Measurements from ENCODE around the gene RBM43. TPM values are rescaled to one million over a fixed set of nuclear protein-coding genes. Genes with fewer than 3 reads are reported as not detected.

RBM43 gene
- total and polyA plus RNA-seq, 2 donors (not counting 1 experiment from before 2014, with no cell fraction given): 12.4 to 13.8 TPM

GRCh38 chr2:151289972-151290866 is 28.6 kb upstream of the RBM43 start:
- Histone ChIP-seq H3K4me3 (replicated peaks in 1 of 4; ENCODE audit: control extremely low read depth in 1 of 4, insufficient read depth in 1 of 4, low read depth in 3 of 4, low read length in 4 of 4) (peak overlapping the region; percentile 67 to 83 (median 77)), H3K79me2 (ENCODE audit: control insufficient read depth, insufficient read depth, low read length) (peaks cover 7% of the 10 kb centered on the region), H3K4me2 (ENCODE audit: extremely low read depth, insufficient read depth, low read length) (peak overlapping the region; percentile 75), H4K20me1 (ENCODE audit: control insufficient read depth, extremely low read depth, insufficient read depth, low read length) (no peaks in the 10 kb centered on the region), H3K9me3 (ENCODE audit: control insufficient read depth, insufficient read depth, low read depth, low read length) (no peaks in the 10 kb centered on the region), H2AFZ (ENCODE audit: low read length) (peak overlapping the region; percentile 42), H3K4me1 (ENCODE audit: control insufficient read depth, extremely low read depth, insufficient read depth, low read length) (peaks cover 3% of the 10 kb centered on the region), H3K27me3 (ENCODE audit: control insufficient read depth, insufficient read depth, low read length) (no peaks in the 10 kb centered on the region), H3K9ac (ENCODE audit: insufficient read depth, low read length) (peak overlapping the region; percentile 95), H3K27ac (ENCODE audit: insufficient read depth, low read length) (peak overlapping the region; percentile 97), H3K36me3 (ENCODE audit: control insufficient read depth, insufficient read depth, low read length) (no peaks in the 10 kb centered on the region)
- DNase-seq (ENCODE audit: low read depth in 2 of 2): peak; percentile 7 to 73
- TF ChIP-seq CTCF (conservative IDR thresholded peaks at IDR 0.05 in 1 of 2, IDR thresholded peaks at IDR 0.05 in 1 of 2; ENCODE audit: low read depth in 1 of 2, low read length in 2 of 2): no peak
- TF ChIP-seq EZH2 (IDR thresholded peaks at IDR 0.05; ENCODE audit: low read length, missing control alignments): no peak

DNA sequence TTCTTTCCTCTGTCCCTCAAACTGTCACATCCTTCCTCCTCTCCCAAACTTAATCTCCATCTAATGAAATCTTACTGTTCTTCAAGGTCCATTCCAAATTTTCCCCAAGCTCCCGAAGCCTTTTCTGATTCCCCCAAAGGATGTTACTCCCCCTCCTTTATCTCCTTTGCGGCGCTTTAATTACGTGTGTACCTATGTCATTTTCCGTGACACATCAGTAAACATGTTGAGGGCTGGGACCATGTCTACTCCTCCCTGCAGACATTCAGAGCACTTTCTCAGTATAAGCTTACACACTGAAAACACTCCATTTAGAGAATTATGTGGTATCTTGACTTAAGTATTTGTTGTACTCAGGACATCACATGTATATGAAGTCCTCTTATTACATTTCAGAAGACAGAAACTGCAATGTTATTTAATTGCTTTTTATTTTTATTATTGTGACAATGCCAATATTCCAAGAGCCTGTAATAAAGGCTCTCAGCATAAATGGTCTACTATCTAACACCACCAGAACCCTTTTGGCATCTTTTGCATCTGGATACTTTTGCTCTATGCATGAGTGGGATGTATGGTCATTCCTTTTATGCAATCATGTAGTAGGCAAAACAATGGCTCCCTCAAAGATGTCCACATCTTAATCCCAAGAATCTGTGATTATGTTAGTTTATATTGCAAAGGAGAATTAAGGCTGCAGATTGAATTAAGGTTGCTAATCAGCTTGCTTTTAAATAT is 26.0 kb upstream of the RBM43 start:
- H3K9ac ChIP-seq (ENCODE audit: insufficient read depth, low read length): no peak overlapping the region
- peaks cover 7% of the 10 kb centered on the region for H3K79me2 ChIP-seq (ENCODE audit: control insufficient read depth, insufficient read depth, low read length)
- H3K4me1 ChIP-seq (ENCODE audit: control insufficient read depth, extremely low read depth, insufficient read depth, low read length): peaks cover 3% of the 10 kb centered on the region
- H3K27ac ChIP-seq (ENCODE audit: insufficient read depth, low read length): no peak overlapping the region
- peak overlapping the region; percentile 54 for H3K4me2 ChIP-seq (ENCODE audit: extremely low read depth, insufficient read depth, low read length)
- no peak for TF ChIP-seq EZH2 (IDR thresholded peaks at IDR 0.05; ENCODE audit: low read length, missing control alignments)
- H3K27me3 ChIP-seq (ENCODE audit: control insufficient read depth, insufficient read depth, low read length): no peaks in the 10 kb centered on the region
- H3K36me3 ChIP-seq (ENCODE audit: control insufficient read depth, insufficient read depth, low read length): no peaks in the 10 kb centered on the region
- no peak for DNase-seq (ENCODE audit: low read depth in 2 of 2)
- H2AFZ ChIP-seq (ENCODE audit: low read length): no peak overlapping the region
- H3K9me3 ChIP-seq (ENCODE audit: control insufficient read depth, insufficient read depth, low read depth, low read length): no peaks in the 10 kb centered on the region
- no peaks in the 10 kb centered on the region for H4K20me1 ChIP-seq (ENCODE audit: control insufficient read depth, extremely low read depth, insufficient read depth, low read length)
- no peak overlapping the region for H3K4me3 ChIP-seq (replicated peaks in 1 of 4; ENCODE audit: control extremely low read depth in 1 of 4, insufficient read depth in 1 of 4, low read depth in 3 of 4, low read length in 4 of 4)

DNA sequence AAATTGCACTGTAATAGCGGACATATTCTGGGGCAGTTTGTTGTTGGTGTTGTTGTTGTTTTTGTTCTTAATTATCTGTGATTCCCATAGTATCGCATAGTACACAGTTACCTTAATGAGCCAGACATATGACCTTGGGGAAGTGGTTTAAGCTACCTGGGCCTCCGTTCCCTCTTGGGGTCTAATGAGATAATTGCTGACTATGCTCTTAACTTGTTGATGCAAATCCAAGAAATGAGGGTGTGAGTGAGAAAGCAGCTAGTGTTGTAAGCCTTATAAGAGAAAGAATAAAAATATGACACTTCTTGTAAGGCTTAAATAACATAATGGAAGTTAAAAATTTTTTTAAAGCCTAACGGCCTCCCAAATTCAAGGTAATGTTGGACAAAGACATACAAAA is 20.7 kb upstream of the RBM43 start:
- Histone ChIP-seq H3K4me2 (ENCODE audit: extremely low read depth, insufficient read depth, low read length) (no peak overlapping the region), H4K20me1 (ENCODE audit: control insufficient read depth, extremely low read depth, insufficient read depth, low read length) (no peaks in the 10 kb centered on the region), H3K27ac (ENCODE audit: insufficient read depth, low read length) (no peak overlapping the region), H3K9me3 (ENCODE audit: control insufficient read depth, insufficient read depth, low read depth, low read length) (no peaks in the 10 kb centered on the region), H2AFZ (ENCODE audit: low read length) (no peak overlapping the region), H3K36me3 (ENCODE audit: control insufficient read depth, insufficient read depth, low read length) (no peaks in the 10 kb centered on the region), H3K4me3 (replicated peaks in 1 of 4; ENCODE audit: control extremely low read depth in 1 of 4, insufficient read depth in 1 of 4, low read depth in 3 of 4, low read length in 4 of 4) (no peak overlapping the region), H3K9ac (ENCODE audit: insufficient read depth, low read length) (no peak overlapping the region), H3K79me2 (ENCODE audit: control insufficient read depth, insufficient read depth, low read length) (no peaks in the 10 kb centered on the region), H3K27me3 (ENCODE audit: control insufficient read depth, insufficient read depth, low read length) (no peaks in the 10 kb centered on the region), H3K4me1 (ENCODE audit: control insufficient read depth, extremely low read depth, insufficient read depth, low read length) (no peaks in the 10 kb centered on the region)
- TF ChIP-seq CTCF (conservative IDR thresholded peaks at IDR 0.05 in 1 of 2, IDR thresholded peaks at IDR 0.05 in 1 of 2; ENCODE audit: low read depth in 1 of 2, low read length in 2 of 2) (no peak), EZH2 (IDR thresholded peaks at IDR 0.05; ENCODE audit: low read length, missing control alignments) (no peak)
- DNase-seq (ENCODE audit: low read depth in 2 of 2): no peak
